Loucy (cell line): ENCODE results near the gene RNF166.

Experiments
- CTCF ChIP-seq: fragments of 200-600 bp; sonication (generic); conservative IDR thresholded peaks from 2 replicates; pipeline ENCODE4 v1.5.1; 2014; ENCODE audit warnings: mild to moderate bottlenecking, antibody characterized with exemption, low read length
- EZH2phosphoT487 ChIP-seq: fragments of 200-600 bp; IDR thresholded peaks from 2 replicates; pipeline ENCODE4 v1.6.1; 2018; ENCODE audit warnings: antibody characterized with exemption, mild to moderate bottlenecking, moderate library complexity, borderline replicate concordance

DNA sequence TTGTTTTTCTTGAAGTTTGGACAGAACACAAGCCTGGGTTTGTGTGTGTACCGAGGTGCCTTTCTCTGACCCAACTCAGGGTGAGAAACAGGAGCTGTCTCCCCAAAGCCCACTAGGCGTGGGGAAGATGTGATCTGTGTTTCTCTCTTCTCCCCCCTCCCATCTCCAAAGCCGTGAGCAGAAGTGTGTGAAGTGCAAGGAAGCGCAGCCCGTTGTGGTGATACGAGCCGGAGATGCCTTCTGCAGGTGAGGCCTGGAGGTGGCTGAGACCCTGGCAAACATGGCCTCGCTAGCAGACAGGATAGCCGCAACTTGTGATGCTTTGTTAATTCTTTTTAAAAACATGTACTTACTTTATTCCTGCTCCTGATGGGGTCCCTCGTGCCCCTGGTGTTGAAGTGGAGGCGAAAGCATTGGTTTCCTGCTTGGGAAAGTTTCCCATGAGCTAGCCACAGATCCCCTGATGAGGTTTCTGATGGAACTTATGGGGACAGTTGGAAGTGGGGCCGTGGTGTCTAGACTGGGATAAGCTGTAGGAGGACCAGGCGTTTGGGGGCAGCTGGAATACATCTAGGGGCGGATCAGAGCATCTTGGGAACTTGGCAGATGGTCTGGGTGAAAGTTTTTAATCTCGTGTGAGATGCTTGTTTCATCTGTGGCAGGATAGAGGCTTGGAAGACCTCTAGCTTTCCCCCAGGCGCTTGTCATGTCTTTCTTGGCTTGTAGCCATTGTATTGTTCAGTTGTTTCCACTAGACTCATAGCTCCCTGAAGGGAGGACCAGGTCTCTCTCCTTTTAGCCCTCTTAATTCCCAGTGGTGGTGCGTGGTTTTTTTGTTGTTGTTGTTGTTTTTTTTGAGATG, 988 bp upstream of the RNF166 start:
- TF ChIP-seq CTCF (no peak), EZH2phosphoT487 (no peak)
